GM10266 (cell line): ENCODE data around the gene AMIGO2.

Experiments
- DNase-seq: peaks from one replicate; pipeline ENCODE4 v3.0.0; 2012; ENCODE audit errors: extremely low spot score
- CTCF ChIP-seq: IDR thresholded peaks from 2 replicates; pipeline ENCODE4 v1.5.1; 2012; ENCODE audit warnings: mild to moderate bottlenecking, low read depth; ENCODE audit not compliant: control insufficient read depth, insufficient read depth; ENCODE audit errors: missing control alignments

AMIGO2 gene

GRCh38 chr12:47032644-47033043 is 47.1 kb downstream of the AMIGO2 start:
- peak; percentile 17 for DNase-seq
- TF ChIP-seq CTCF, result peak; percentile 28

DNA sequence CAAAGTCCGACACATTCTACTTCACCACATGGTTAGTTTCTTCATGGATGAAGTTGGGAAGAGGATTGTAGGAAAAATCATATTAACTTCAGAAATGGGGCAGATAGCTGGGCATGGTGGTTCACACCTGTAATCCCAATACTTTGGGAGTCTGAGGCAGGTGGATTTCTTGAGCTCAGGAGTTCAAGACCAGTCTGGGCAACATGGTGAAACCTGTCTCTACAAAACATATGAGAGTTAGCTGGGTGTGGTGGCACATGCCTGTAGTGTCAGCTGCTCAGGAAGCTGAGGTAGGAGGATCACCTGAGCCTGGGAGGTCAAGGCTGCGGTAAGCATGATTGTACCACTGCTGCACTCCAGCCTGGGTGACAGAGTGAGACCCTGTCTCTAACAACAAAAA is 49.9 kb downstream of the AMIGO2 start:
- no peak for TF ChIP-seq CTCF
- no peak for DNase-seq

DNA sequence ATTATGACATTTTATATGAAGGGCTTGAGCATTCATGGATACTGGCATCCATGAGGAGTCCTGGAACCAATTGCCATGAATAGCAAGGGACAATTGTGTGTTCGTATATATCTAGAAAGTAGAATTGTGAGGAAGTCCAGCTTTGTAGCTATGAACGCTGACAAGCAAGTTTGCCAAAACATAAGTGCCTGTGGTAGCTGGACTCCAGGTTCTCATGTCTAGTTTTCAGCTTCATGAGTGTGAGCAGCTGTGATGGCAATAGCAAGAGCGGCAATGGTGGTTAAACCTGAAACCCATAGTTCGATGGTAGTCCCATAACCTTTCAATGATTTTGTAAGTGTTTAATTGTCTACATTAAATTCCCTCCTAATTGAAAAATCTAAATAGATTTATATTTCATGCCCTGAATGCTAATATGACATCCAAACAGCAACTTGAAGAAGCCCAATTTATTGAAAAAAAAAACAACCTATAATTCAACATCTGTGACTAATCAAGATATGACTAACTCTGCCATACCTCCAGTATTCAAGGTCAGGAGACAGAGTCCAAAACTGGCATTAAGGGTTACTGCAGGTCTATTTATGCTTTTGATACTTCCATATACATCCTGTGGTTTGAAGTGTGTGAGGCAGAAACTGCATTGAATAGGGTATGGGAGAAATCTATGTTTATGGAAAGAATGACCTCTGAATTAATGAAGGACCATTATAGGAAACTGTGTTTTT is 50.6 kb downstream of the AMIGO2 start:
- DNase-seq, result no peak
- TF ChIP-seq CTCF, result no peak

DNA sequence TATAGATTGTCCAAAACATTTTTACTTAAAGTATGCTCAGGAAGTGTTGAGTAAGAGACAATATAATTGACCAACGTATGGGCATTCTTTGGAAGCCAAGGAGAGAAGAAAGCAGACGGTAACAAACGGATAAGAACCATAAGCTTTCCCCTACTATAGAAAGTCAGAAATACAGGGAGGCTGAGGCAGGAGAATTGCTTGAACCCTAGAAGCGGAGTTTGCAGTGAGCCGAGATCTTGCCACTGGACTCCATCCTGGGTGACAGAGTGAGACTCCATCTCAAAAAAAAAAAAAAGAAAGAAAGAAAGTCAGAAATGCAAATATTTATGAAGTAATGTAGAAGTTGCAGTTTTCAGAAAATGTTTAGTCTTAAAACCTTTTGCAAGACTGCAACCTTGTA is 51.6 kb downstream of the AMIGO2 start:
- no peak for TF ChIP-seq CTCF
- no peak for DNase-seq
